ENCODE results near the gene SYDE1.

- TF ChIP-seq CTCF (IDR thresholded peaks at IDR 0.05) = no peak
- no peak for TF ChIP-seq POLR2A (IDR thresholded peaks at IDR 0.05)
Observed at GRCh38 chr19:15105044-15105443, 2.2 kb upstream of the SYDE1 start.

Measured in uterus (tissue), 2 donors.